Endothelial cell of hepatic sinusoid (primary cell): ENCODE data around the gene TEX101.
"Not testable (repeated sequence)": the region's sequence is repeated elsewhere in the genome, so short reads cannot be mapped to it uniquely, and the experiment has no call there.

ENCODE experiments used
- in situ Hi-C: cut with HindIII; loops from 2 replicates; pipeline ENCODE4 v1.10.0; 2017; ENCODE audit warnings: low sequenced_read_pairs

Gene TEX101

GRCh38 chr19:43416951-43417623 lies 2.4 kb downstream of the TEX101 start:
- in situ Hi-C loops: no loop called here

GRCh38 chr19:43420954-43421353 lies 6.3 kb downstream of the TEX101 start:
- in situ Hi-C loops: no loop called here

GRCh38 chr19:43422000-43422688 lies 7.5 kb downstream of the TEX101 start:
- in situ Hi-C loops: no loop called here

GRCh38 chr19:43422689-43423066 lies 8.0 kb downstream of the TEX101 start:
- in situ Hi-C loops: no loop called here

- in situ Hi-C loops: no loop called here
These were observed 9.1 kb downstream of the TEX101 start for GRCh38 chr19:43423779-43424178.

GRCh38 chr19:43425567-43426392 lies 11.1 kb downstream of the TEX101 start:
- in situ Hi-C loops: no loop called here

GRCh38 chr19:43429395-43429794 lies 14.7 kb downstream of the TEX101 start:
- in situ Hi-C loops: no loop called here

GRCh38 chr19:43430142-43430710 lies 15.5 kb downstream of the TEX101 start:
- in situ Hi-C loops: no loop called here

- in situ Hi-C loops: no loop called here
These were observed 16.3 kb downstream of the TEX101 start for GRCh38 chr19:43430976-43431375.

GRCh38 chr19:43433358-43433673 lies 18.6 kb downstream of the TEX101 start:
- in situ Hi-C loops: no loop called here

- in situ Hi-C loops: no loop called here
These were observed 19.0 kb downstream of the TEX101 start for GRCh38 chr19:43433689-43434088.

- in situ Hi-C loops: no loop called here
These were observed 21.1 kb downstream of the TEX101 start for GRCh38 chr19:43435775-43436174.

- in situ Hi-C loops: not testable (repeated sequence)
These were observed 22.6 kb downstream of the TEX101 start for GRCh38 chr19:43437284-43437683.

- in situ Hi-C loops: no loop called here
These were observed 23.0 kb downstream of the TEX101 start for GRCh38 chr19:43437712-43438111.

- in situ Hi-C loops: no loop called here
These were observed 23.8 kb downstream of the TEX101 start for GRCh38 chr19:43438291-43439031.

GRCh38 chr19:43439032-43439708 lies 24.5 kb downstream of the TEX101 start:
- in situ Hi-C loops: no loop called here

GRCh38 chr19:43439709-43440063 lies 25.0 kb downstream of the TEX101 start:
- in situ Hi-C loops: no loop called here

GRCh38 chr19:43441716-43442115 lies 27.0 kb downstream of the TEX101 start:
- in situ Hi-C loops: no loop called here

- in situ Hi-C loops: not testable (repeated sequence)
These were observed 29.4 kb downstream of the TEX101 start for GRCh38 chr19:43444091-43444490.

- in situ Hi-C loops: loop anchor here (5.0 kb wide), 1 partner anchor 83 kb away; the partner anchor contains the start of gene ETHE1
These were observed 30.0 kb downstream of the TEX101 start for GRCh38 chr19:43444531-43445287.
